ENCODE data around the gene SEPTIN8. TPM values are rescaled to one million over a fixed set of nuclear protein-coding genes. Genes with fewer than 3 reads are reported as not detected.

Gene SEPTIN8
- total and polyA plus RNA-seq, 10 of the 15 experiments (the other 5 are each of a cell fraction or from before 2014, with no cell fraction given) = 6.1 to 96.1 (median 29.4) TPM

- H3K27me3 ChIP-seq (replicated peaks in 1 of 2; ENCODE audit: control insufficient read depth in 2 of 2, insufficient read depth in 2 of 2, low read length in 1 of 2) = no peaks in the 10 kb centered on the region
- WGBS (ENCODE audit: insufficient coverage, insufficient replicate concordance, low lambda C conversion rate, missing lambda C conversion rate) = 93% methylated on average over 2 of the region's 2 CpGs
- H3K9me3 ChIP-seq (replicated peaks; ENCODE audit: control insufficient read depth, insufficient read depth, low read length) = no peaks in the 10 kb centered on the region; the same call in 2 of the 3 replicates
- no peaks in the 10 kb centered on the region for H3K79me2 ChIP-seq (ENCODE audit: control insufficient read depth, insufficient read depth, low read length)
- DNase-seq (ENCODE audit: low read depth, low spot score) (no peak), FAIRE-seq (no peak), ATAC-seq (no peak)
- no peak overlapping the region for H3K9ac ChIP-seq (ENCODE audit: control insufficient read depth, insufficient read depth, low read length)
- ChIA-PET CTCF (interaction anchor here (0.9 kb wide), 1 partner anchor 13 kb away, joined by 3 read pairs; no protein-coding TSS in a partner anchor), POLR2A (no interaction called here), RAD21 (ENCODE audit: unreplicated experiment) (no interaction called here), SMC1A (ENCODE audit: uncharacterized antibody, unreplicated experiment) (no interaction called here)
- H3K4me1 ChIP-seq (ENCODE audit: control insufficient read depth, insufficient read depth, low read length) = no peaks in the 10 kb centered on the region
- in situ Hi-C loops (cut with MboI) = no loop called here
- H3K27ac ChIP-seq (ENCODE audit: control insufficient read depth, insufficient read depth) = no peak overlapping the region
- TF ChIP-seq HSF1 (IDR thresholded peaks at IDR 0.05; ENCODE audit: low read depth, low read length) (no peak), POLR2A (IDR thresholded peaks at IDR 0.05; ENCODE audit: low read depth, low read length) (no peak), YY1 (IDR thresholded peaks at IDR 0.05; ENCODE audit: low read depth, low read length) (no peak), TCF12 (IDR thresholded peaks at IDR 0.05; ENCODE audit: low read depth, low read length) (no peak), STAT1 (conservative IDR thresholded peaks at IDR 0.05) (no peak), IKZF1 (conservative IDR thresholded peaks at IDR 0.05) (no peak), GATAD2B (conservative IDR thresholded peaks at IDR 0.05; ENCODE audit: low read depth) (no peak), BRCA1 (IDR thresholded peaks at IDR 0.05; ENCODE audit: low read depth, low read length) (no peak), NFIC (IDR thresholded peaks at IDR 0.05; ENCODE audit: low read depth, low read length) (no peak), NFYA (IDR thresholded peaks at IDR 0.05; ENCODE audit: borderline replicate concordance, low read depth, low read length) (no peak)
- no TSS peak for BruUV-seq (replicated peaks)
- no peak overlapping the region for H2AFZ ChIP-seq (ENCODE audit: control insufficient read depth, low read depth, low read length)
- intact Hi-C loops (cut with micrococcal nuclease; ENCODE audit: unreplicated experiment) = no loop called here
- H4K20me1 ChIP-seq (ENCODE audit: control insufficient read depth, insufficient read depth) = no peaks in the 10 kb centered on the region
- no peak overlapping the region for H3K4me2 ChIP-seq (ENCODE audit: control insufficient read depth, insufficient read depth)
- no peak overlapping the region for H3K4me3 ChIP-seq
- H3K36me3 ChIP-seq (ENCODE audit: control insufficient read depth in 2 of 2, insufficient read depth in 2 of 2, low read length in 1 of 2) = no peaks in the 10 kb centered on the region
These were observed 34.9 kb downstream of the SEPTIN8 start for GRCh38 chr5:132742158-132742557.

Data from GM12878 (cell line).